ENCODE measurements around the gene AR.

AR gene

GRCh38 chrX:67732864-67733263 is 189.0 kb downstream of the AR start:
- no peak for DNase-seq

- DNase-seq: no peak
Observed at GRCh38 chrX:67734111-67734753, 190.4 kb downstream of the AR start.

- DNase-seq: no peak
Observed at GRCh38 chrX:67749536-67749935, 205.7 kb downstream of the AR start.

GRCh38 chrX:67750694-67751093 is 206.9 kb downstream of the AR start:
- DNase-seq: no peak

- no peak for DNase-seq
Observed at GRCh38 chrX:67759018-67759417, 215.2 kb downstream of the AR start.

- DNase-seq: no peak
Observed at GRCh38 chrX:67777148-67777547, 233.3 kb downstream of the AR start.

GRCh38 chrX:67779099-67779498 is 235.3 kb downstream of the AR start:
- DNase-seq: no peak

Data from NK-92 treated with Interleukin-12 subunit alpha and Interleukin-12 subunit beta, amount 100 ng/mL, for 24 hours (cell line).